EL (cell line): ENCODE data around the gene LPAR4.
A peak's percentile ranks its signal among the peaks of the same experiment; 100 is the strongest.
"Not testable (repeated sequence)": the region's sequence is repeated elsewhere in the genome, so short reads cannot be mapped to it uniquely, and the experiment has no call there.

Experiments
- DNase-seq: peaks from one replicate; pipeline ENCODE4 v3.0.0-alpha.2; 2016

LPAR4 gene

GRCh38 chrX:78747489-78747888 lies at the start of gene LPAR4:
TSS of gene LPAR4 (plus strand) at chrX:78747720. CDS start at chrX:78754870, 7,150 bp downstream.
- DNase-seq = peak; percentile 25

- DNase-seq = no peak
Measured at GRCh38 chrX:78706071-78706470, 41.4 kb upstream of the LPAR4 start.

GRCh38 chrX:78708262-78708661 lies 39.3 kb upstream of the LPAR4 start:
- peak; percentile 39 for DNase-seq

- DNase-seq = no peak
Measured at GRCh38 chrX:78708816-78709215, 38.7 kb upstream of the LPAR4 start.

GRCh38 chrX:78710171-78710570 lies 37.3 kb upstream of the LPAR4 start:
- DNase-seq = peak; percentile 36

GRCh38 chrX:78712336-78712735 lies 35.2 kb upstream of the LPAR4 start:
- DNase-seq = peak; percentile 28

- no peak for DNase-seq
Measured at GRCh38 chrX:78725287-78725686, 22.2 kb upstream of the LPAR4 start.

- no peak for DNase-seq
Measured at GRCh38 chrX:78746496-78746895, 1.0 kb upstream of the LPAR4 start.

- no peak for DNase-seq
Measured at GRCh38 chrX:78747971-78748370, 451 bp downstream of the LPAR4 start.

- DNase-seq = no peak
Measured at GRCh38 chrX:78748846-78749245, 1.3 kb downstream of the LPAR4 start.

- DNase-seq = no peak
Measured at GRCh38 chrX:78753571-78753970, 6.1 kb downstream of the LPAR4 start.

GRCh38 chrX:78754917-78755316 lies 7.4 kb downstream of the LPAR4 start:
- DNase-seq = no peak

- DNase-seq = peak; percentile 53
Measured at GRCh38 chrX:78759081-78759480, 11.6 kb downstream of the LPAR4 start.

- DNase-seq = no peak
Measured at GRCh38 chrX:78769101-78769755, 21.7 kb downstream of the LPAR4 start.

GRCh38 chrX:78769946-78770345 lies 22.4 kb downstream of the LPAR4 start:
- DNase-seq = no peak

GRCh38 chrX:78796916-78797315 lies 49.4 kb downstream of the LPAR4 start:
- no peak for DNase-seq

- no peak for DNase-seq
Measured at GRCh38 chrX:78800114-78800513, 52.6 kb downstream of the LPAR4 start.

GRCh38 chrX:78800694-78801093 lies 53.2 kb downstream of the LPAR4 start:
- DNase-seq = no peak

GRCh38 chrX:78801522-78801921 lies 54.0 kb downstream of the LPAR4 start:
- no peak for DNase-seq

- not testable (repeated sequence) for DNase-seq
Measured at GRCh38 chrX:78802526-78802925, 55.0 kb downstream of the LPAR4 start.
